Hepatocyte (in vitro differentiated cells): ENCODE measurements around the gene ABLIM2. TPM values are rescaled to one million over a fixed set of nuclear protein-coding genes. Genes with fewer than 3 reads are reported as not detected.

Experiments
- DNase-seq: peaks from one replicate; pipeline ENCODE4 v3.0.0-alpha.2; 2016; ENCODE audit warnings: low spot score
- H2AFZ ChIP-seq: fragments of 200-600 bp; sonication (generic); 2 replicates; pipeline ENCODE4 v1.6.0; 2016; ENCODE audit warnings: antibody characterized with exemption, mild to moderate bottlenecking
- H3K27ac ChIP-seq: fragments of 200-600 bp; sonication (generic); 2 replicates; pipeline ENCODE4 v1.5.1; 2016; ENCODE audit warnings: mild to moderate bottlenecking
- H3K27me3 ChIP-seq: fragments of 200-600 bp; sonication (generic); 2 replicates; pipeline ENCODE4 v1.6.1; 2016
- H3K36me3 ChIP-seq: fragments of 200-600 bp; sonication (generic); replicated peaks from 2 replicates; pipeline ENCODE4 v1.5.1; 2016; ENCODE audit warnings: low read depth; ENCODE audit not compliant: insufficient read depth
- H3K4me1 ChIP-seq: fragments of 200-600 bp; sonication (generic); 2 replicates; pipeline ENCODE4 v1.5.1; 2016; ENCODE audit warnings: mild to moderate bottlenecking, moderate library complexity; ENCODE audit not compliant: insufficient read depth
- H3K4me2 ChIP-seq: fragments of 200-600 bp; sonication (generic); 2 replicates; pipeline ENCODE4 v1.6.0; 2016
- H3K4me3 ChIP-seq: fragments of 200-600 bp; sonication (generic); 2 replicates; pipeline ENCODE4 v1.5.1; 2016; ENCODE audit warnings: mild to moderate bottlenecking
- H3K79me2 ChIP-seq: fragments of 200-600 bp; sonication (generic); 2 replicates; pipeline ENCODE4 v1.6.0; 2017; ENCODE audit warnings: mild to moderate bottlenecking
- H3K9me2 ChIP-seq: fragments of 200-600 bp; sonication (generic); replicated peaks from 2 replicates; pipeline ENCODE4 v1.6.0; 2017; ENCODE audit warnings: mild to moderate bottlenecking; ENCODE audit not compliant: insufficient read depth
- H3K9me3 ChIP-seq: fragments of 200-600 bp; sonication (generic); 2 replicates; pipeline ENCODE4 v1.5.1; 2016; ENCODE audit warnings: low read depth, mild to moderate bottlenecking
- H4K20me1 ChIP-seq: fragments of 200-600 bp; sonication (generic); 2 replicates; pipeline ENCODE4 v1.6.0; 2016; ENCODE audit warnings: mild to moderate bottlenecking; ENCODE audit not compliant: insufficient read depth, poor library complexity, severe bottlenecking
- EZH2 ChIP-seq: fragments of 200-600 bp; sonication (generic); IDR thresholded peaks from 2 replicates; pipeline ENCODE4 v1.6.1; 2016; ENCODE audit warnings: antibody characterized with exemption, mild to moderate bottlenecking, borderline replicate concordance
- EZH2phosphoT487 ChIP-seq: fragments of 200-600 bp; sonication (generic); IDR thresholded peaks from one replicate; pipeline ENCODE4 v1.6.1; 2018; ENCODE audit warnings: antibody characterized with exemption, mild to moderate bottlenecking, low read depth, moderate library complexity; ENCODE audit not compliant: unreplicated experiment, severe bottlenecking
- WGBS: methylation state at CpG from one replicate; pipeline ENCODE4 v1.1.6; 2016; ENCODE audit warnings: low lambda C conversion rate; ENCODE audit errors: missing lambda C conversion rate; 5-methylcytosine and 5-hydroxymethylcytosine counted together
- polyA plus RNA-seq: library from polyadenylated mRNA; unstranded; fragments of >200 nt; fragmentation: Nextera tagmentation; extraction: Ambion mirVana; gene quantifications from 2 replicates; pipeline ENCODE4 v1.2.1, GENCODE V29; 2016
- total RNA-seq: library from RNA; depleted of rRNA; stranded (reverse); fragments of >200 nt; gene quantifications from 2 replicates; pipeline ENCODE4 v1.2.3, GENCODE V29; 2014
- TF ChIP-seq, protein P1 (sequence below): fragments of 200-600 bp; sonication (generic); IDR thresholded peaks from 2 replicates; pipeline ENCODE4 v1.5.1; 2016; ENCODE audit warnings: antibody characterized with exemption, mild to moderate bottlenecking; ENCODE audit not compliant: poor library complexity

ABLIM2 gene
- total and polyA plus RNA-seq, 2 experiments from 2014 or later = 1.7 to 2.0 TPM

DNA sequence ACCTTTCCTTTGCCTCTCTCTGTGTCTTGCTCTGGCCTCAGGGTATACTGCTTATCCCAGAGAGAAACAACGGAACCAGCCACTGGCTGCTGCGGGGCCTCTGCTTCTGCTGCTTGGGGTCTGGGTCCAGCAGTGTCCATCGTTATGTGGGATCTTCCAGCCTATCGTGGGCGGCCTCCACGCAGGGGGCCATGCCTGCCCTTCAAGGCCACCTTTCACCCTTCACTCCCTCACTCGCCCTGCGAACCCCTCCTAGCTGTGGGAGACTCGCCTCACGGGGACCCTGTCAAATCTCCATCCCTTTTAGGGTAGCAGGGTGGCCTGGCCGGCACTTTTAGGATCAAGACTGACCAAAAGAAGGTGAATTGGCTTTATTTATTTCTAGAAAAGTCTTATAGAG is 19.3 kb upstream of the ABLIM2 start:
- Histone ChIP-seq H3K27me3 (no peaks in the 10 kb centered on the region), H3K4me2 (no peak overlapping the region), H3K9me2 (no peaks in the 10 kb centered on the region), H3K79me2 (no peaks in the 10 kb centered on the region), H3K36me3 (no peaks in the 10 kb centered on the region), H2AFZ (no peak overlapping the region), H3K27ac (no peak overlapping the region), H3K4me3 (no peak overlapping the region), H3K4me1 (peaks cover 21% of the 10 kb centered on the region), H3K9me3 (no peaks in the 10 kb centered on the region), H4K20me1 (no peaks in the 10 kb centered on the region)
- TF ChIP-seq, protein P1, sequence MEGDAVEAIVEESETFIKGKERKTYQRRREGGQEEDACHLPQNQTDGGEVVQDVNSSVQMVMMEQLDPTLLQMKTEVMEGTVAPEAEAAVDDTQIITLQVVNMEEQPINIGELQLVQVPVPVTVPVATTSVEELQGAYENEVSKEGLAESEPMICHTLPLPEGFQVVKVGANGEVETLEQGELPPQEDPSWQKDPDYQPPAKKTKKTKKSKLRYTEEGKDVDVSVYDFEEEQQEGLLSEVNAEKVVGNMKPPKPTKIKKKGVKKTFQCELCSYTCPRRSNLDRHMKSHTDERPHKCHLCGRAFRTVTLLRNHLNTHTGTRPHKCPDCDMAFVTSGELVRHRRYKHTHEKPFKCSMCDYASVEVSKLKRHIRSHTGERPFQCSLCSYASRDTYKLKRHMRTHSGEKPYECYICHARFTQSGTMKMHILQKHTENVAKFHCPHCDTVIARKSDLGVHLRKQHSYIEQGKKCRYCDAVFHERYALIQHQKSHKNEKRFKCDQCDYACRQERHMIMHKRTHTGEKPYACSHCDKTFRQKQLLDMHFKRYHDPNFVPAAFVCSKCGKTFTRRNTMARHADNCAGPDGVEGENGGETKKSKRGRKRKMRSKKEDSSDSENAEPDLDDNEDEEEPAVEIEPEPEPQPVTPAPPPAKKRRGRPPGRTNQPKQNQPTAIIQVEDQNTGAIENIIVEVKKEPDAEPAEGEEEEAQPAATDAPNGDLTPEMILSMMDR = no peak
- TF ChIP-seq EZH2phosphoT487 (no peak), EZH2 (no peak)
- WGBS = 89% methylated on average over 11 of the region's 11 CpGs
- DNase-seq = no peak

DNA sequence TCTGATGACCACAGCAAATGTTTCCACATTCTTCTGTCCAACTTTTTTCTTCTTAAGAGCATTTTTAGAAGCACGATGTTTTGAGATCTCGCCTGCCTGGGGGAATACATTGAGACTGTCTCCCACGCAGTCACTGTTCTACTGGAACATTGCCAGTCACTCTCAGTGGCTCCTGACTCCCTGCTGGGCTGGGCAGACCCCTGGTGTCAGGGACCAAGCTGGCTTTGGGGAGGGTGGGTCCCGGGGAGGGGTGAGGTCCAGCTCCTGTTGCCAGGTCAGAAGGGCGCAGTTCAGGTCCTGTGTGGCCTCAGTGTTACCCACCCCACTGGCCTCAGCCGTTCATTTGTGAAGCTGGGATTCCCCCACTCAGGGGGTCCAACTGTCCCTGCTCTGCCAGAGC is 18.9 kb upstream of the ABLIM2 start:
- DNase-seq = no peak
- 60% methylated on average over 4 of the region's 6 CpGs for WGBS
- Histone ChIP-seq H3K4me2 (no peak overlapping the region), H2AFZ (no peak overlapping the region), H3K27me3 (no peaks in the 10 kb centered on the region), H3K36me3 (no peaks in the 10 kb centered on the region), H3K79me2 (no peaks in the 10 kb centered on the region), H3K27ac (no peak overlapping the region), H3K4me1 (peaks cover 17% of the 10 kb centered on the region), H3K9me3 (no peaks in the 10 kb centered on the region), H4K20me1 (no peaks in the 10 kb centered on the region), H3K4me3 (no peak overlapping the region), H3K9me2 (no peaks in the 10 kb centered on the region)
- TF ChIP-seq EZH2phosphoT487 = no peak
- no peak for TF ChIP-seq EZH2
- TF ChIP-seq, protein P1 = no peak

DNA sequence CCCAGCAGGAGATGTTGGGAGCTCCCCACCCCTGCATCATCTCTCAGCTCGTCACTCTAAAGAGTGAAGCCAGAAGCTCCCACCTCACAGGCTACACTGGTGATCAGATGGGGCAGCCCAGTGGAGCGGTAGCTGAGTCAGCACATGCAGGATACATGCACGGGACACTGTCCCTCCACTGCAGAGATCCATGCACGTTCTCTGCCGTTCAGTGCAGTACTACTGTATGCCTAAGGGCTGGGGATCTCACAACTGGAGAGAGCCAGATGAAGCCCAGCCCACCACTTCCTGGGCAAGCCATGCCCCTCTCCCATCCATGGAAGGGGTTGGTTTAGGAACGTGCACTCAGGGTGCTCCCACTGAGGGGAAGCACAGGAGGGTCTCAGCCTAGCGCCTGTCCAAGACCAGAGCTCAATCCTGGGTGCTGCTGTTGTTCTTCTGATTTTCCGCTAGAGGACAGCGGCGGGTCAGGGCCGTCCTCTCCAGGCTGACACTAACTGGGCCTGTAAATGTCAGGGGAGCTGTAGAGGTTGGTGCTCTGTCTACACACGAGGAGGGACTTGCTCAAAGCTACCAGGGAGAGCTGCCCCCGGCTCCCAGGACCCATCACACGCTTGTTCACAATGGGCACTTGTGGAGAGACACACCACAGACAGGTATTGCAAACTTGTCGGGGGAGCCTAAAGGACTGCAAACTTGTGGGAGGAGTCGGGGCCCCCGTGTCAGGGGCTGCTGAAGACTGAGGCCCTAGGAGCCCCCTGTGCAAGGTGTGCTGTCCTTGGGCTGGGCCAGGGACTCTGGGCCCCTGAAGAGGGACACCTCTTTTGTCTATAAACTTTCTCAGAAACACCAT is 18.2 kb upstream of the ABLIM2 start:
- TF ChIP-seq EZH2phosphoT487 = no peak
- TF ChIP-seq, protein P1 = peak; percentile 74
- Histone ChIP-seq H3K27ac (no peak overlapping the region), H4K20me1 (no peaks in the 10 kb centered on the region), H2AFZ (no peak overlapping the region), H3K9me2 (no peaks in the 10 kb centered on the region), H3K27me3 (no peaks in the 10 kb centered on the region), H3K36me3 (no peaks in the 10 kb centered on the region), H3K79me2 (no peaks in the 10 kb centered on the region), H3K4me3 (no peak overlapping the region), H3K4me2 (no peak overlapping the region), H3K9me3 (no peaks in the 10 kb centered on the region), H3K4me1 (peaks cover 10% of the 10 kb centered on the region)
- 29% methylated on average over 17 of the region's 17 CpGs for WGBS
- peak; percentile 81 for DNase-seq
